Astrocyte of the spinal cord (primary cell): ENCODE data around the gene NMRK1.

Experiments used
- DNase-seq: peaks from one replicate; pipeline ENCODE4 v3.0.0; 2011; ENCODE audit warnings: low read depth, low spot score
- H3K4me3 ChIP-seq: 2 replicates; pipeline ENCODE4 v1.5.1; 2011; ENCODE audit warnings: low read depth, mild to moderate bottlenecking, low read length, moderate library complexity
- CTCF ChIP-seq: IDR thresholded peaks from 2 replicates; pipeline ENCODE4 v1.5.1; 2012; ENCODE audit warnings: low read depth, mild to moderate bottlenecking, low read length, inconsistent platforms
- in situ Hi-C: cut with HindIII; loops from 2 replicates; pipeline ENCODE4 v1.10.0; 2017; ENCODE audit warnings: low sequenced_read_pairs

NMRK1 gene

GRCh38 chr9:75105841-75106240, 17.9 kb upstream of the NMRK1 start:
- no peak overlapping the region for H3K4me3 ChIP-seq
- no peak for TF ChIP-seq CTCF
- in situ Hi-C loops = no loop called here
- no peak for DNase-seq

- DNase-seq = no peak
- no peak for TF ChIP-seq CTCF
- no peak overlapping the region for H3K4me3 ChIP-seq
- in situ Hi-C loops = no loop called here
These were observed 17.1 kb upstream of the NMRK1 start for GRCh38 chr9:75105019-75105540.

GRCh38 chr9:75104607-75105006, 16.7 kb upstream of the NMRK1 start:
- no peak for TF ChIP-seq CTCF
- no peak overlapping the region for H3K4me3 ChIP-seq
- in situ Hi-C loops = no loop called here

GRCh38 chr9:75102177-75102790, 14.3 kb upstream of the NMRK1 start:
- TF ChIP-seq CTCF = no peak
- in situ Hi-C loops = no loop called here
- DNase-seq = no peak

More at GRCh38 chr9:75104607-75105006, 16.7 kb upstream of the NMRK1 start:
- no peak for DNase-seq

GRCh38 chr9:75101004-75101588, 13.1 kb upstream of the NMRK1 start:
- TF ChIP-seq CTCF = no peak
- DNase-seq = no peak
- in situ Hi-C loops = no loop called here
- no peak overlapping the region for H3K4me3 ChIP-seq

More at GRCh38 chr9:75102177-75102790, 14.3 kb upstream of the NMRK1 start:
- H3K4me3 ChIP-seq = no peak overlapping the region

GRCh38 chr9:75096796-75097195, 8.8 kb upstream of the NMRK1 start:
- H3K4me3 ChIP-seq = no peak overlapping the region
- no peak for TF ChIP-seq CTCF
- in situ Hi-C loops = no loop called here
- DNase-seq = no peak
